ENCODE data around the gene SOBP.
"Not testable (repeated sequence)": the region's sequence is repeated elsewhere in the genome, so short reads cannot be mapped to it uniquely, and the experiment has no call there.

SOBP gene

GRCh38 chr6:107488875-107489635 lies 862 bp upstream of the SOBP start:
- no peak for FAIRE-seq

- no peak for FAIRE-seq
Measured at GRCh38 chr6:107490566-107491137, 735 bp downstream of the SOBP start.

GRCh38 chr6:107491138-107491609 lies 1.3 kb downstream of the SOBP start:
- no peak for FAIRE-seq

GRCh38 chr6:107491760-107492660 lies 2.1 kb downstream of the SOBP start:
- FAIRE-seq, result no peak

- FAIRE-seq, result peak; percentile 61
Measured at GRCh38 chr6:107493158-107494057, 3.5 kb downstream of the SOBP start.

- FAIRE-seq, result peak; percentile 51
Measured at GRCh38 chr6:107495196-107495643, 5.3 kb downstream of the SOBP start.

GRCh38 chr6:107495971-107496370 lies 6.1 kb downstream of the SOBP start:
- no peak for FAIRE-seq

- peak; percentile 83 for FAIRE-seq
Measured at GRCh38 chr6:107496892-107497684, 7.2 kb downstream of the SOBP start.

GRCh38 chr6:107504270-107505026 lies 14.5 kb downstream of the SOBP start:
- FAIRE-seq, result no peak

GRCh38 chr6:107506145-107506544 lies 16.2 kb downstream of the SOBP start:
- FAIRE-seq, result no peak

GRCh38 chr6:107509506-107509905 lies 19.6 kb downstream of the SOBP start:
- FAIRE-seq, result no peak

- FAIRE-seq, result no peak
Measured at GRCh38 chr6:107510108-107510507, 20.2 kb downstream of the SOBP start.

GRCh38 chr6:107511511-107511993 lies 21.6 kb downstream of the SOBP start:
- no peak for FAIRE-seq

- no peak for FAIRE-seq
Measured at GRCh38 chr6:107513214-107513613, 23.3 kb downstream of the SOBP start.

GRCh38 chr6:107515955-107516354 lies 26.0 kb downstream of the SOBP start:
- peak; percentile 58 for FAIRE-seq

- no peak for FAIRE-seq
Measured at GRCh38 chr6:107517274-107517673, 27.4 kb downstream of the SOBP start.

GRCh38 chr6:107519224-107519623 lies 29.3 kb downstream of the SOBP start:
- not testable (repeated sequence) for FAIRE-seq

- FAIRE-seq, result not testable (repeated sequence)
Measured at GRCh38 chr6:107520706-107521105, 30.8 kb downstream of the SOBP start.

GRCh38 chr6:107523054-107523791 lies 33.3 kb downstream of the SOBP start:
- no peak for FAIRE-seq

GRCh38 chr6:107523794-107524193 lies 33.9 kb downstream of the SOBP start:
- no peak for FAIRE-seq
